ENCODE data around the gene CFAP65.

DNA sequence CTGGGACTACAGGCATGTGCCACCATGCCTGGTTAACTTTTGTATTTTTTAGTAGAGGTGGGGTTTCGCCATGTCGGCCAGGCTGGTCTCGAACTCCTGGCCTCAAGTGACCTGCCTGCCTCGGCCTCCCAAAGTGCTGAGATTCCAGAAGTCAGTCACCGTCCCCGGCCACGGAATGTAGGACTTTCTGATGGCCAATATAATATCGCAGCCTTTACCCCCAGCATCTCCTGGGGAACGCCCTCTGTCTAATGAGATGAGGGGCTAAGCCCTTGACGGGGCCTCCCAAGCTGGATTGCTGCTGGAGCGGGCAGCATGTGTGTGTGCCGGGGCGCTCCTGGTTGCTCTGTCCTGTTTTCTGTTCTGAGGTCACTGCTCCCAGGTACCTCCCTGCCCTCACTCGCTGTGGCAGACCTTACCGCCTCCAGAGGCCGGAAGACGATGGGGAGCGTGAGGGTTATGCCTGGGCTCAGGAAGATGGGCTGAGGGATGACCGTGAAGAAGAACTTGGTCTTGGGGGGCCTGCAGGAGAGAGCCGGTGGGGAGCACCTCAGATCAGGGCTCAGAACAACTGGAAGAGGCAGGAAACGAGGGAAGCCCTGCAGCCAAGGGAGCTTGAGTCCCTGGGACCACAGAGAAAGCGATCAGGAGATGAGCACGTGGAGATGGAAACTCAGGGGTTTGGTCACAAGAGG lies 9.1 kb downstream of the CFAP65 start:
- TF ChIP-seq, protein P1, sequence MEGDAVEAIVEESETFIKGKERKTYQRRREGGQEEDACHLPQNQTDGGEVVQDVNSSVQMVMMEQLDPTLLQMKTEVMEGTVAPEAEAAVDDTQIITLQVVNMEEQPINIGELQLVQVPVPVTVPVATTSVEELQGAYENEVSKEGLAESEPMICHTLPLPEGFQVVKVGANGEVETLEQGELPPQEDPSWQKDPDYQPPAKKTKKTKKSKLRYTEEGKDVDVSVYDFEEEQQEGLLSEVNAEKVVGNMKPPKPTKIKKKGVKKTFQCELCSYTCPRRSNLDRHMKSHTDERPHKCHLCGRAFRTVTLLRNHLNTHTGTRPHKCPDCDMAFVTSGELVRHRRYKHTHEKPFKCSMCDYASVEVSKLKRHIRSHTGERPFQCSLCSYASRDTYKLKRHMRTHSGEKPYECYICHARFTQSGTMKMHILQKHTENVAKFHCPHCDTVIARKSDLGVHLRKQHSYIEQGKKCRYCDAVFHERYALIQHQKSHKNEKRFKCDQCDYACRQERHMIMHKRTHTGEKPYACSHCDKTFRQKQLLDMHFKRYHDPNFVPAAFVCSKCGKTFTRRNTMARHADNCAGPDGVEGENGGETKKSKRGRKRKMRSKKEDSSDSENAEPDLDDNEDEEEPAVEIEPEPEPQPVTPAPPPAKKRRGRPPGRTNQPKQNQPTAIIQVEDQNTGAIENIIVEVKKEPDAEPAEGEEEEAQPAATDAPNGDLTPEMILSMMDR (IDR thresholded peaks at IDR 0.05): no peak
- TF ChIP-seq POLR2A (IDR thresholded peaks at IDR 0.05): no peak
